Measurements from ENCODE around the gene PLEKHH1. TPM values are rescaled to one million over a fixed set of nuclear protein-coding genes. Genes with fewer than 3 reads are reported as not detected.

Gene PLEKHH1
- total and polyA plus RNA-seq, 2 of the 8 experiments (the other 6 are each of a cell fraction or from before 2014, with no cell fraction given): 28.3 to 33.3 TPM

GRCh38 chr14:67571275-67571990 is 38.3 kb downstream of the PLEKHH1 start:
- H2AFZ ChIP-seq (ENCODE audit: low read length): no peak overlapping the region
- no peak for TF ChIP-seq CHD2 (IDR thresholded peaks at IDR 0.05; ENCODE audit: low read length)
- peak; percentile 85 to 87 for TF ChIP-seq RAD21 (IDR thresholded peaks at IDR 0.05 in 1 of 2, conservative IDR thresholded peaks at IDR 0.05 in 1 of 2; ENCODE audit: low read depth in 2 of 2, low read length in 2 of 2)
- TF ChIP-seq CTCF (IDR thresholded peaks at IDR 0.05; ENCODE audit: control extremely low read depth in 1 of 3, insufficient read depth in 1 of 3, low read depth in 1 of 3, low read length in 3 of 3): peak; percentile 92 to 97 (median 96)
- TF ChIP-seq EP300 (IDR thresholded peaks at IDR 0.05; ENCODE audit: borderline replicate concordance in 1 of 2, low read depth in 2 of 2, low read length in 2 of 2): no peak
- TF ChIP-seq CEBPB (IDR thresholded peaks at IDR 0.05; ENCODE audit: low read depth, low read length): 0 out of 2 replicates have a peak, but pooled peaks have one; percentile 11
- no peak overlapping the region for H2BK5ac ChIP-seq (ENCODE audit: low read depth, low read length)
- H3K27me3 ChIP-seq (replicated peaks in 1 of 4; ENCODE audit: control insufficient read depth in 3 of 4, extremely low read depth in 1 of 4, insufficient read depth in 3 of 4, low read length in 3 of 4): no peaks in the 10 kb centered on the region
- no peaks in the 10 kb centered on the region for H3K4me1 ChIP-seq (replicated peaks in 1 of 4; ENCODE audit: control insufficient read depth in 3 of 4, insufficient read depth in 4 of 4, low read length in 3 of 4)
- H4K91ac ChIP-seq (replicated peaks; ENCODE audit: insufficient read length, low read length): no peak overlapping the region
- no peak overlapping the region for H2BK20ac ChIP-seq (ENCODE audit: low read length)
- H3K23me2 ChIP-seq (ENCODE audit: low read depth, low read length): no peaks in the 10 kb centered on the region
- no peak overlapping the region for H3K4me3 ChIP-seq (ENCODE audit: extremely low read depth in 1 of 4, insufficient read depth in 2 of 4, low read depth in 3 of 4, low read length in 4 of 4)
- H2BK120ac ChIP-seq (replicated peaks; ENCODE audit: low read depth, low read length): no peak overlapping the region
- no peak overlapping the region for H3K9ac ChIP-seq (replicated peaks in 1 of 4; ENCODE audit: extremely low read depth in 1 of 4, low read depth in 3 of 4, low read length in 3 of 4)
- ChIA-PET CTCF (ENCODE audit: partially characterized antibody) (interaction anchor here (0.6 to 28.8 kb wide), 43 partner anchors 11 to 1043 kb away, joined by 3 to 924 read pairs (median 5); partner anchors contain the start of genes ARG2, PIGH and PLEKHH1), POLR2A (ENCODE audit: partially characterized antibody) (interaction anchor here (0.6 to 2.8 kb wide), 12 partner anchors 8 to 185 kb away, joined by 3 to 10 read pairs (median 3); partner anchors contain the start of gene PLEKHH1)
- H3K4ac ChIP-seq (replicated peaks; ENCODE audit: insufficient read length, low read depth, low read length): no peak overlapping the region
- H3K18ac ChIP-seq (ENCODE audit: extremely low read depth, low read length): no peak overlapping the region
- H3K14ac ChIP-seq (ENCODE audit: insufficient read length): no peak overlapping the region
- no peak overlapping the region for H3K27ac ChIP-seq (ENCODE audit: low read depth, low read length)
- no peaks in the 10 kb centered on the region for H3K79me2 ChIP-seq (ENCODE audit: control insufficient read depth in 1 of 2, insufficient read depth in 2 of 2, low read length in 2 of 2)
- H3K9me3 ChIP-seq (ENCODE audit: insufficient read depth in 2 of 2, low read depth in 1 of 2, low read length in 1 of 2): no peaks in the 10 kb centered on the region
- H3K56ac ChIP-seq (replicated peaks; ENCODE audit: insufficient read length, low read depth, low read length): no peak overlapping the region
- H3K36me3 ChIP-seq (ENCODE audit: control insufficient read depth in 2 of 4, insufficient read depth in 4 of 4, low read length in 3 of 4): peaks cover 3 to 7% (median 4%) of the 10 kb centered on the region in 4 experiments; a peak in 3 of 8 replicates
- no peak overlapping the region for H2AK5ac ChIP-seq (ENCODE audit: low read depth, low read length)
- H4K20me1 ChIP-seq (replicated peaks in 1 of 2; ENCODE audit: control insufficient read depth in 1 of 2, insufficient read depth in 2 of 2, low read length in 2 of 2): peaks cover 2 to 3% of the 10 kb centered on the region in 2 experiments
- H4K8ac ChIP-seq (ENCODE audit: extremely low read depth, insufficient read depth, low read length): peak overlapping the region; percentile 4; the same call in 1 of the 2 replicates
- H3K23ac ChIP-seq (ENCODE audit: insufficient read length): no peak overlapping the region
- no peak overlapping the region for H2BK12ac ChIP-seq (ENCODE audit: low read depth, low read length)
- FAIRE-seq: peak; percentile 60
- H3K4me2 ChIP-seq (ENCODE audit: insufficient read depth in 1 of 2, low read depth in 2 of 2, low read length in 2 of 2): no peak overlapping the region
- DNase-seq (ENCODE audit: low read depth in 1 of 2, low spot score in 2 of 2): peak; percentile 21 to 82
- no peaks in the 10 kb centered on the region for H3K79me1 ChIP-seq (ENCODE audit: low read depth, low read length)
- WGBS, 2 experiments (ENCODE audit: extremely low coverage in 1 of 2, insufficient coverage in 1 of 2, insufficient read length in 1 of 2, insufficient replicate concordance in 2 of 2, low coverage in 1 of 2, low lambda C conversion rate in 2 of 2, missing lambda C conversion rate in 1 of 2): 67% methylated on average over 14 of the region's 14 CpGs; no CpG with 5 or more reads in 1 of the 2 experiments
- H4K5ac ChIP-seq (ENCODE audit: insufficient read length, low read depth, low read length): no peak overlapping the region
- H2BK15ac ChIP-seq (ENCODE audit: low read length): no peak overlapping the region
